Dedifferentiated amniotic fluid mesenchymal stem cell (primary cell): ENCODE measurements around the gene IQGAP2.
A peak's percentile ranks its signal among the peaks of the same experiment; 100 is the strongest.

Source experiments
- DNase-seq: peaks from one replicate; pipeline ENCODE4 v3.0.0-alpha.2; 2016; ENCODE audit errors: extremely low spot score

Gene IQGAP2

GRCh38 chr5:76612942-76613341 is 209.9 kb downstream of the IQGAP2 start:
- DNase-seq = no peak

GRCh38 chr5:76615759-76616158 is 212.7 kb downstream of the IQGAP2 start:
- DNase-seq = no peak

- DNase-seq = no peak
Observed at GRCh38 chr5:76616206-76616605, 213.1 kb downstream of the IQGAP2 start.

- no peak for DNase-seq
Observed at GRCh38 chr5:76617229-76617628, 214.1 kb downstream of the IQGAP2 start.

GRCh38 chr5:76617675-76618074 is 214.6 kb downstream of the IQGAP2 start:
- peak; percentile 41 for DNase-seq

GRCh38 chr5:76620166-76620565 is 217.1 kb downstream of the IQGAP2 start:
- DNase-seq = no peak

- DNase-seq = no peak
Observed at GRCh38 chr5:76622076-76622475, 219.0 kb downstream of the IQGAP2 start.

- peak; percentile 91 for DNase-seq
Observed at GRCh38 chr5:76622973-76623596, 220.0 kb downstream of the IQGAP2 start, which contains the start of gene F2RL2. F2RL2 (minus strand) TSS chr5:76623403; CDS start chr5:76623230, 173 bp downstream.

GRCh38 chr5:76625087-76625815 is 222.2 kb downstream of the IQGAP2 start:
- no peak for DNase-seq

GRCh38 chr5:76626738-76627137 is 223.7 kb downstream of the IQGAP2 start:
- no peak for DNase-seq

- DNase-seq = no peak
Observed at GRCh38 chr5:76634661-76635060, 231.6 kb downstream of the IQGAP2 start.

GRCh38 chr5:76637490-76637889 is 234.4 kb downstream of the IQGAP2 start:
- DNase-seq = no peak

GRCh38 chr5:76638479-76638878 is 235.4 kb downstream of the IQGAP2 start:
- DNase-seq = peak; percentile 44

- peak; percentile 81 for DNase-seq
Observed at GRCh38 chr5:76641514-76642120, 238.5 kb downstream of the IQGAP2 start.

GRCh38 chr5:76642390-76643040 is 239.4 kb downstream of the IQGAP2 start:
- no peak for DNase-seq

- DNase-seq = no peak
Observed at GRCh38 chr5:76643371-76643770, 240.3 kb downstream of the IQGAP2 start.

- no peak for DNase-seq
Observed at GRCh38 chr5:76649140-76649539, 246.1 kb downstream of the IQGAP2 start.

- DNase-seq = no peak
Observed at GRCh38 chr5:76652809-76653414, 249.8 kb downstream of the IQGAP2 start.

- DNase-seq = no peak
Observed at GRCh38 chr5:76657091-76657490, 254.0 kb downstream of the IQGAP2 start.

- no peak for DNase-seq
Observed at GRCh38 chr5:76657683-76658311, 254.7 kb downstream of the IQGAP2 start.

- no peak for DNase-seq
Observed at GRCh38 chr5:76660360-76660759, 257.3 kb downstream of the IQGAP2 start.

- no peak for DNase-seq
Observed at GRCh38 chr5:76662521-76662920, 259.4 kb downstream of the IQGAP2 start.
